GM18526 (cell line): ENCODE data around the gene ANKRD24.

Source experiments
- POLR2A ChIP-seq: IDR thresholded peaks from 3 replicates; pipeline ENCODE4 v1.6.1; 2011; ENCODE audit not compliant: insufficient read length; ENCODE audit errors: extremely low read depth

Gene ANKRD24

GRCh38 chr19:4164262-4164661 is 18.2 kb upstream of the ANKRD24 start:
- TF ChIP-seq POLR2A: no peak

GRCh38 chr19:4171676-4172075 is 10.8 kb upstream of the ANKRD24 start:
- no peak for TF ChIP-seq POLR2A

- no peak for TF ChIP-seq POLR2A
Measured at GRCh38 chr19:4172861-4173473, 9.5 kb upstream of the ANKRD24 start.

GRCh38 chr19:4173479-4174212 is 8.8 kb upstream of the ANKRD24 start:
- no peak for TF ChIP-seq POLR2A

DNA sequence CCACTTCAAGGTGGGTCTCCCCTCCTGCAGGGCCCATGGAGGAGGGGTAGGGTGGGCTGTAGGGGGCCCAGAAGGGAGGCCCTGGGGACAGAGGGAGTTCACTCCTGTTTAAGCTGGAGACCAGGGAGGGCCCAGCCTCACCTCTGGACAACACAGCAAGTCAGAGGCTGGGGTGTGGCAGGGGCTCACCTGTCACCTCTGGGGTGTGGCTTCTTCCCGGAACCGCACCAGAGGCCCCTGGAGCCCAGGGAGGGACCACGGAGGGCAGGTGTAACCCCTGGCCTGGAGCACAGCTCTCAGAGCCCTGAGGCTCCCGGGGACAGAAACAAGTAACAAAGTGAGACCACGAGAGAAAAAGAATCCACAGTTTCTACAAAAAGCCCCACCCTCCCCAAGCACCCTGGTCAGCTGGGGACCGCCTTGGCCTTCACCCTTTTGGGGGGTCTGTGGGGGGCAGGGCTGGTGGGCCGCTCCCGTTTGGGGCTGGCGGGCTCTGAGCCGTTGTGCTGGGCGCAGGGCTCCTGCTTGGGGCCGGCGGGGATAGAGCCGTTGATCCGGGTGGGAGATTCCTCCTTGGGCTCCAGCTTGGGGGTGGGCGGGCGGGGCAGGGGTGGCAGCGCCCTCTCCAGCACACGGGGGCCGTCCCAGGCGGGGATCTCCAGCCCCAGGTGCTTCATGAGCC is 8.1 kb upstream of the ANKRD24 start:
- TF ChIP-seq POLR2A: no peak

DNA sequence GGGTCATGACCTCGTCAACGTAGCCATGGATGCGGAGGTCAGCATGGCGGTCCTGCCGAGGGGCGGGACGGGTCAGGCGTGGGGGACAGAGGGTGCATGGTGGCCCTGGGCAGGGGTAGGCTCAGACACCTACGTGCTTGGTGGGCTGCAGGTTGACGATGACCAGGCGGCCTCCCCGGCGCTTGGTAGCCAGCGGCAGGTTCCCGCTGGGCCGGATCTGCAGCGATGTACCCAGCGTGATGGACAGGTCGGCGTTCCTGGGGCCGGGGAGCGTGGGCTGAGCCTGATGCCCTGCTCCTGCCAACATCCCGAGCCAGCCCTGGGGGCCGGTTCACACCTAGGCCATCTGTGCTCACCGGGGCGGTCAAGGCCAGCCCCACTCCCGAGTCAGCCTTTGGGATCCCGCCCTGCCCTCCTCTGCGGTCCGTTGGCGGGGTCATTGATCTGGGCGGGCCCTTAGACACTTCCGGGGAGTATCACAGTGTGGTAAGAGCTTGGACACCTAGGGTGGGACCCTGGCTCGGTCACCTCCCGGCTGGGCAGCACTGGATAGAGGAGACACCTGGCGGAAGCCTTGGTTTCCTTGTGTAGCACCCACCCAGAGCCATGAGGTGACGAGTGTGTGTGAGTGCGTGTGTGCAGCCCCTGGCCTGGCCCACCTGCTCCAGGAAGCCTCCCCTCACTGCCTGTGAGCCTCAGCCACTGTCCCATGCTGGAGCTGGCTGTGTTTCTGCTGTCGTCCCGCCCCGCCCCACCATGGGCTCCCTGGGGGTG is 7.4 kb upstream of the ANKRD24 start:
- TF ChIP-seq POLR2A: no peak

- no peak for TF ChIP-seq POLR2A
Measured at GRCh38 chr19:4175669-4175931, 6.9 kb upstream of the ANKRD24 start.

DNA sequence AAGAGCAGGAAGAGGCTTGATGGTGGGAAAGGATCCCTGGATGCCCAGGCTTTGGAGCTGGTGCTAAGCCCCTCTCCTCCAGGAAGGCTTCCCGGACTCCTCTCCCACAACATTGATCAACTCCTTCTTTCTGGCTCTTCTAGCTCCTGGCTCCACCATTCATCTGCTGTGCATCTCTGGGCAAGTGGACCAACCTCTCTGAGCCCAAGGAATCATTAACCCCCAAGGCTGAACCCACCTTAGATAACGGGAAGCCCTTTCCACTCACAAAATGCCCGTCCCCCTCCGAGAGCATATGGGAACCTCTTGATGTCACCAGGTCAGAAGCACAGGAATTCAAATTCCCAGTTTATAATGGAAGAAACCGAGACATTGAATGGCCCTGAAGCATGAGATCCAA is 5.3 kb upstream of the ANKRD24 start:
- TF ChIP-seq POLR2A: no peak

DNA sequence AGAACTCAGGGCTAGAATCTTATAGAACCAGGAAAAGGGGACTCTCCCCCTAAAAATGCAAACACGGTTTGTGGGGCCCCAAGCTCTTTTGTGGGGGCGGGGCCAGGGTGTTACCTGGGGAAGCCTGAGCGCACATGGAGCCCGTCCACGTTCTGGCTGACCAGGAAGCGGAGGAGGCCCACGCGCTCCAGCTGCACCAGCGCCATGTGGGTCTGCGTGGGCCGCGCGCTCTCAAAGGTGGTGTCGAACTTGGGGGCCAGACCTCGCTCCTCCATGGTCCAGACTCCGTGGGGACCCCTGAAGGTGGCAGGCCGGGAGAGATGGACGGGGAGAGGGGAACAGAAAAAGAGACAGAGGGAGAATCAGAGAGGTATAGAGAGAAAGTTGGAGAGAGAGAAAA is 3.5 kb upstream of the ANKRD24 start:
- no peak for TF ChIP-seq POLR2A

DNA sequence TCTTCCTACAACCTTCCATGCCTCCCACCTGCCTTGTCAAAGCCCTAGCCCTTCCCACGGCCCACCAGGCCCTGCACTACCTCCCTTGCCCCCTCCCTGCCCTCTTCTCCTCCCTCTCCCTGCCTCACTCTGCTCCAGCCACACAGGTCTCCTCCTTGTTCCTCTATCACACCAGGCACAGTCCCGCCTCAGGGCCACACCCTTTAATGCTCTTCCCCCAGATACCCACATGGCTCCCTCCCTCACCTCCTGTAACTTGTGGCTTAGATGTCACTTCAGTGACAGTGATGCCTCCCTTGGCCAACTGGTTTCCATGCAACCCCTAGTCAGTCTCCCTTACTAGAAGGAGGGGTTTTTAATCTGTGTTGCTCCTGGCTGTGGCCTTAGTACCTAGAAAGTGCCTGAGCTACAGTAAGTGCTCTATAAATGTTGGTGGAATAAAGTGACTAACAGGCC is 1.4 kb upstream of the ANKRD24 start:
- no peak for TF ChIP-seq POLR2A

DNA sequence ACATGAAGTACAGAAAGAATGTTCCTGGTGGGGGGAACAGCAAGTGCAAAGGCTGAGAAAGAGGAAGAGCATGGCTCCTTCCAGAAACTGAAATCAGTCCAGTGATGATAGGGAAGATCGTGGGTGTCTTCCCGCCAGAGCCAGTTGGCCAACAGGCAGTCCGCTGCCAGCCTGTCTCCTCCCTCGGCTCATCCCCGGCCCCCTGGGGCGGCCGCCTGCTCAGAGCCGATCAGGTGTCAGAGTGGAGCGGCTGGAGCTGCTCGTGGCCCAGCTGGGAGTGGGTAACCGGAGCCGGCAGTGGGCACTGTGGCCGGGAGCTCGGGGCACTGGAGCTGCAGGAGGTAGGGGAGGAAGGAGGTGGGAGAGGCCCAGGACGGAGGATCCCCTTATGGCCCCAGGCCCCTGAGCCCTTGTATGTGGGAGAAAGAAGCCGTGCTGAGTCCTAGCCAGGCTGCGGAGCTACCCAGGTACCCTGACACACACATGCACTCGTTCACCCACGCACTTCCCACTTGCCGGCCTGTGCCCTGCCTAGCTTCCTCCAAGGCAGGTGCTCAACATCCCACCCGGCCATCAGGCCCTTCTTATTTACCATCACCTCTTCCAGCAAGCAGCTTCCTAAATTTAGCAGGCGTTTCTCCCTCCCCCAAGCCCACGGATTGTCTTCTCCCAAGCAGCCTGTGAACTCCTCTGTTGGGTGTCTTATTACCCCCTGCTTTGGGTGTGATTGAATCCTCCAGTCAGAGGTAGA is 1.7 kb downstream of the ANKRD24 start:
- TF ChIP-seq POLR2A: no peak

DNA sequence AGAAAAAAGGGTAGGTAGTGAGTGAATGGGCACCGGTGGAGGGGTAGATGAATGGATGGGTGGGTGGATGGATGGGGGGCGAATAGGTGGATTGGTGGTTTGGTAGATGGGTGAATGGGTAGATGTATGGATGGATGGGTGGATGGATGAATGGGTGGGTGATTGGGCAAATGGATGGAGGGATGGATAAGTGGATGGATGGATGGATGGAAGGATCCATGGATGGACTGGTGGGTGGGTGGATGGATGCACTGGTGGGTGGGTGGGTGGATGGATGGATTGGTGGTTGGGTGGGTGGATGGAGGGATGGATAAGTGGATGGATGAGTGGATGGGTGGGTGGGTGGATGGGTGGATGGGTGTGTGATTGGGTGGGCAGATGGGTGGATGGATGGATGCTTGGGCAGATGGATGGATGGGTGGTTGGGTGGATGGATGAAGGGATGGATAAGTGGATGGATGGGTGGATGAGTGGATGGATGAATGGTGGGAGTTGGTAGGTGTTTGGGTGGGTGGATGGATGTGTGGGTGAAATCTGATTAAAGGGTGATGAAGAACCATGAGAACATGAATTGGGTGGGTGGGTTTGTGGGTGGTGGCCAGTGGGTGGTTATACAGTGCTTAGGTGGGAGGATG is 2.3 kb downstream of the ANKRD24 start:
- TF ChIP-seq POLR2A: no peak

- no peak for TF ChIP-seq POLR2A
Measured at GRCh38 chr19:4185413-4186086, 3.1 kb downstream of the ANKRD24 start.

DNA sequence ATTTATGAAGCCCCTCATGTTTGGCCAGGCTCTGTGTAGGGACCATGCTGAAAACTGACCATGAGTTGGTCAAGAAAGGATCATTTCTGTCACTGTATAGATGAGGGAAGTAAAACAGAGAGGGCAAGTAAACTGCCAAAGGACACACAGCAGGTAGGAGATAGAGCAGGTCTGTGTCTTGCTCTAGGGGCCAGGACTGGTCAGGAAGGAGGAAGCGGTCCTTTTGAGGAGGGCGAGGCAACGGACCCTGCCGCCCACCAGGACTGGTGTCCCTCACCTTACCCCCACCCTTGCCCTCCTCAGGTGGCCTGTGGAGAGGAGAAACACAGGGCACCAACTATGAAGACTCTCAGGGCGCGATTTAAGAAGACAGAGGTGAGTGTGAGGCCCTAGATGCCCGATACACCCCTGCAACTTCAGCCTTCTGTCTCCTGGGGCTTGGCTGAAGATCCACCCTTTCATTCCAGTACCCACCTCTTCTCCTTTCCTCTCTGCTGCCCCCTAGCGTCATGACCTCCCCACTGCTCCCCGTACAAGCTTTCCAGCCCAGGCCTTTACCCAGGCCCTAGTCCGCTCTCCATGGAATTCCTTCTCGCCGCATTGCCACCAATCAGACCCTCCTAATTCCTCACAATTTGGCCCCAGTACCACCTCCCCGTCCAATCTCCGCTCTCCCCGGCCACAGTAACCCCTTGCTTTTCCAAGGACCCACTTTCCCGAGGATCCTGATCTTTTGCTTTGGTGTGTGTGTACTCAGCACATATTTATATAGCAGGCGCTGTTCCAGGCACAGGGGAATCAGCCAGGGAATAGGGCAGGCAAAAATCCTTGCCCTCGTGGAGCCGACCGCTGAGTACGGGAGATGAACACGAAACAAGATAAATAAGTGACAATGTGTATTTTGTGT is 3.9 kb downstream of the ANKRD24 start:
- TF ChIP-seq POLR2A: no peak
